ENCODE measurements around the gene RPS6KL1.

DNA sequence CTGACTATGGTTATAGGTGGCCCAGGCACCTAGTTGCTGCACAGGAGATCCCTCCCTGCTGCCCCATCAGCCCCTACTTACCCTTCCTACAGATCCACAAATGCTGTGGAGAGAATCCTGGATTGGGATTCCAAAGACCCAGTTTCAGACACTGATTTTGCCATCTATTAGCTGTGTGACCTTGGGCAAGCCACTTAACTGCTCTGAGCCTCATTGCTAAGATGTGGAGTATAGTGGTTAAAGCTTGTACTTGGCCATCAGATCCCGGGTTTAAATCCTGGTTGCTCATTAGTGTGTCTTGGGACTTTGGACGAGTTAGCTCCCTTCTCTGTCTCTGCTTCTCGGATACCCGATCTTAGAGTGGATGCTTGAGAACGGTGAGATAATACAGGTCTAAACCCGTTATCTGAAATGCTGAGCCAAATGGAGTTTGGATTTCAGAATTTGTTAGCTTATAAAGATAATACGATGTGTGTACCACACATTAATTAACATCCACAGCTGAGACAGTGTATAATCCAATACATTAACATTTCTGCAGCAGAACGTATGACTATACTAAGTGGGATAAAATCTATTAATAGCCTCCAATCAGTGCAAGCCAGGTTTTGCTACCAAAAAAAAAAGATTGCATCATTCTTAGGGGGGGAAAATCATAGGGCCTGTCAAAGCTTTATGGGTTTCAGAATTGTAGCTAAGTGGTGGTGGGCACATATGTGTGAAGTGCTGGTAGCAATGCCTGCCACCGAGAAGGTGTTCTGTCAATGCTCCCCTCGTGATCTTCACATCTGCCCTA is 63.1 kb downstream of the RPS6KL1 start:
- TF ChIP-seq POLR2AphosphoS5 (IDR thresholded peaks at IDR 0.05; ENCODE audit: low read depth, low read length) (no peak), POLR2A (IDR thresholded peaks at IDR 0.05; ENCODE audit: low read depth, low read length) (no peak), TAF1 (IDR thresholded peaks at IDR 0.05; ENCODE audit: borderline replicate concordance, low read depth, low read length) (no peak)

Data from GM12892 (cell line).